Measurements from ENCODE around the gene ZNF205.
"Not testable (repeated sequence)": the region's sequence is repeated elsewhere in the genome, so short reads cannot be mapped to it uniquely, and the experiment has no call there.

ZNF205 gene

DNA sequence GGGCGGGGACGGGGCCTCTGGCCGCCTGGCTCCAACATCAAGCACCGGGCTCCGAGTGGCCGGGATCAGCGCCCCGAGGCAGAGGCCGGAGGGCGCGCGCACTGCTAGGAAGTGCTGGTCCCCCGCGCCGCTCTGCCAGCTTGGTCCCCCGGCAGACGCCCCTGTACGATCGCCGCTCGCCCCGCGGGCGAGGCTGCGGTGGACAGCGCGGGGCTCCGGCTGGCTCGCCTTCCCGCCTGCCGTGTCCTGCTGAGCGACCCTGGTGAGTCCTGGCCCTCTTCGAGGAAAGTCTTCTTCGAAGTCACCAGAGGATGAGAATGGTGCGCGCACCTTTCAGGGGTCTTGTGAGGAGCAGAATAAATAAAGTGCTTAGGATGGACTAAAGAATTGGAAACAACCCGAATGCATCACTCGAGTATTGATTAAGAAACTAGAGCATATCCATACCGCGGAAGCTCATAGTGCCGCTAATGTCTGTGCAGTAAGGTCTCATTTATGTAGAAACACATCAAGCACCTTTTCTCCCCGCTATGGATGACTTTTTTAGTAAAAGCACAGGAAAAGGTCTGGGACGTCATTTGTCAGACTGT, 22.8 kb downstream of the ZNF205 start:
- no peak for DNase-seq

DNA sequence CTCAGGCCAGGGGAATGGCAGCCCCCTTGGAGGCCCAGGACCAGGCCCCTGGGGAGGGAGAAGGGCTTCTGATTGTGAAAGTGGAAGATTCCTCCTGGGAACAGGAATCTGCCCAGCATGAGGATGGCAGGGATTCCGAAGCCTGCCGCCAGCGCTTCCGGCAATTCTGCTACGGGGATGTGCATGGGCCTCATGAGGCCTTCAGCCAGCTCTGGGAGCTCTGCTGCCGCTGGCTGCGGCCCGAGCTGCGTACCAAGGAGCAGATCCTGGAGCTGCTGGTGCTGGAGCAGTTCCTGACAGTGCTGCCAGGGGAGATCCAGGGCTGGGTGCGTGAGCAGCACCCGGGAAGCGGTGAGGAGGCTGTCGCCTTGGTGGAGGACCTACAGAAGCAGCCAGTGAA, 24.9 kb downstream of the ZNF205 start:
- no peak for DNase-seq

DNA sequence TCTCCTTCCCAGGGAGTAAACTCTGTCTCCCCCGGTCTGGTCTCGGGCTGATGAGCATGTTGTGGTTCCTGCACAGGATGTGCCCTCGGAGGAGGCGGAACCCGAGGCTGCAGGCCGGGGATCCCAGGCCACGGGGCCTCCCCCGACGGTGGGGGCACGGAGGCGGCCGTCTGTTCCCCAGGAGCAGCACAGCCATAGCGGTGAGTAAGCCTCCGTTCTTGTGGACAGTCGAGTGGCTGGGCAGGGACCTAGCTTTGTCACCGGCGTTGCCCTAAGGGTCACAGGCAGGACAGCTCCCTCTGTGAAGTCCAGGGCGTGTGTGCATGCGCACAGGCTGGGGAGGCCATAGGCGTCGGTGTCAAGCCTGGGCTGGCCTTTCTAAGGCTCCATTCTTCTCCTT, 26.0 kb downstream of the ZNF205 start:
- no peak for DNase-seq

DNA sequence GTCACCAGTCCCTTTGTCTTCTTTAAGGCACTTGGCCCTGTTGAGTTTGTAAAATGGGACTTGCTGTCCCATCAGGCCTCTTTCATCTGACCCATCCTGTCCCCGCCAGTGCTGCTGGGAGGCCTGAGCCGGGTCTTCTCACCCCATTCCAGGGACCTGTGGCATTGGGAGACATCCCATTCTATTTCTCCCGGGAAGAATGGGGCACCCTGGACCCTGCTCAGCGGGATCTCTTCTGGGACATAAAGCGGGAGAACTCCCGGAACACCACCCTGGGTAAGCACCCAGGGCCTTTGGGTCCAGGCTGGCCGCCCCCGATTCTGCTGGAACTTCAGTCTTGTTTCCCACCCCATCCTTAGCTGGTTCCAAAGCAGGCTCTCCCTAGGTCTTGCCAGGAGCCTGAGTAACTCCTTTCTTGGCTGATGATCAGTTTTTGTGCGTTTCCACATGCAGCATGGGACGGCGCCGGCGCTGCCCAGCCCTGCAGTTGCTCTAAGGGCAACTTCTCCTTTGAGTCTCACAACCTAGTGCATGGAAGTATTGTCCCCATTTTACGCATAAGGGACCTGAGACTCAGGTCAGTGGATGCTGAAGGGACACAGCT, 26.5 kb downstream of the ZNF205 start:
- DNase-seq, result no peak

DNA sequence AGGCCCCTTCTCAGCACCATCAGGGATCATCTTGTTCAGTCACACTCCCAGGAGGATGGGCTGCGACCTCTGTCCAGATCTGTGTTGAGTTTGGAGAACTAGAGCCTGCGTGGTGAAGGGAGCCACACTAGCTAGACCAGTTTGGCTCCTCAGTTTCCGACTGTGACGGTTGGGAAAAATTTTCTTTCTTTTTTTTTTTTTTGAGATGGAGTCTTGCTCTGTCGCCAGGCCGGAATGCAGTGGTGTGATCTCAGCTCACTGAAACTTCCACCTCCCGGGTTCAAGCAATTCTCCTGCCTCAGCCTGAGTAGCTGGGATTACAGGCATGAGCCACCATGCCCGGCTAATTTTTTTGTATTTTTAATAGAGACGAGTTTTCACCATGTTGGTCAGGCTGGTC, 27.2 kb downstream of the ZNF205 start:
- DNase-seq, result not testable (repeated sequence)

DNA sequence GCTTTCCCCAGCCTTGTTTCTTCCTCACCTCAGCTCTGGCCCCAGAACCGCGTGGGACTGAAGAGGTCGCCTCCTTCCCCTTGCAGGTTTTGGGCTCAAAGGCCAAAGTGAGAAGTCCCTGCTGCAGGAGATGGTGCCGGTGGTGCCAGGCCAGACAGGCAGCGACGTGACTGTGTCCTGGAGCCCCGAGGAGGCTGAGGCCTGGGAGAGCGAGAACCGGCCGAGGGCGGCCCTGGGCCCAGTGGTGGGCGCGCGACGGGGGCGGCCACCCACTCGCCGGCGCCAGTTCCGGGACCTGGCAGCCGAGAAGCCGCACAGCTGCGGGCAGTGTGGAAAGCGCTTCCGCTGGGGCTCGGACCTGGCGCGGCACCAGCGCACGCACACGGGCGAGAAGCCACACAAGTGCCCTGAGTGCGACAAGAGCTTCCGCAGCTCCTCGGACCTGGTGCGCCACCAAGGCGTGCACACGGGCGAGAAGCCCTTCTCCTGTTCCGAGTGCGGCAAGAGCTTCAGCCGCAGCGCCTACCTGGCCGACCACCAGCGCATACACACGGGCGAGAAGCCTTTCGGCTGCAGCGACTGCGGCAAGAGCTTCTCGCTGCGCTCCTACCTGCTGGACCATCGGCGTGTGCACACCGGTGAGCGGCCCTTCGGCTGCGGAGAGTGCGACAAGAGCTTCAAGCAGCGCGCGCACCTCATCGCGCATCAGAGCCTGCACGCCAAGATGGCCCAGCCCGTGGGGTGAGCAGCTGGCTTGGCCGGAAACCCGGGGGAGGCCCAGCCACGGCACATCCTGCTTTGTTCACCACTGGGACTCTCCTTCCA, 28.4 kb downstream of the ZNF205 start:
- no peak for DNase-seq

DNA sequence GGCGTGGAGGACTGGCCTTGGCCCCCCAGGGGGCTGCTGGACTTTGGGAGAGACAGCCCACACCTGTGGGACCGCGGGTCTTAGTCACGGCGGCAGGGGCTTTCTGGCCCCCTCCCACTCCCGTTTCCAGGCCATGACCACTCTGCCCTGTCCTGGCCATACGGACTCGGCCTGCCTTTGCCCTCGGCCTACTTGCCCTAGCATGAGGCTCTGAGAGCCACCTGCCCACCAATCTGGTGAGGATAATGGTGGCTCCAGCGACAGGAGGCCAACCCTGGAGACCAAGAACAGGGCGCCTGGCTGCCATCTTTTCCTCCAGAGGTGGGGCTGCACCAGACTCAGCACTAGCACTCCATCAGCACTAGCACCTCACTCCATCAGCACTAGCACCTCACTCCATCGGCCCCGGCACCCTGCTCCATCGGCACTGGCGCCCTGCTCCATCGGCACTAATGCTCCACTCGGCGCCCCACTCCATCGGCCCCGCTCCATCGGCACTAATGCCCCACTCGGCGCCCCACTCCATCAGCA, 29.5 kb downstream of the ZNF205 start:
- DNase-seq, result no peak

DNA sequence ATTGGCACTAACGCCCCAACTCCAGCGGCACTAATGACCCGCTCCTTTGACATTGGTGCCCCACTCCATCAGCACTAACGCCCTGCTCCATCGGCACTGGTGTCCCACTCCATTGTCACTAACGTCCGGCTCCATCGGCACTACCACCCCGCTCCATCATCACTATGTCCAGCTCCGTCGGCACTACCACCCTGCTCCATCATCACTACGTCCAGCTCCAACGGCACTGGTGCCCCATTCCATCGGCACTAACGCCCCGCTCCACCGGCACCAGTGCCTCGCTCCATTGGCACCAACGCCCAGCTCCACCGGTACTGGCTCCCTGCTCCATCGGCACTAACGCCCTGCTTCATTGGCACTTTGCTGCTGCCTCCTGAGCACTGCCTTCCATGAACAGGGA, 29.9 kb downstream of the ZNF205 start:
- DNase-seq, result no peak

DNA sequence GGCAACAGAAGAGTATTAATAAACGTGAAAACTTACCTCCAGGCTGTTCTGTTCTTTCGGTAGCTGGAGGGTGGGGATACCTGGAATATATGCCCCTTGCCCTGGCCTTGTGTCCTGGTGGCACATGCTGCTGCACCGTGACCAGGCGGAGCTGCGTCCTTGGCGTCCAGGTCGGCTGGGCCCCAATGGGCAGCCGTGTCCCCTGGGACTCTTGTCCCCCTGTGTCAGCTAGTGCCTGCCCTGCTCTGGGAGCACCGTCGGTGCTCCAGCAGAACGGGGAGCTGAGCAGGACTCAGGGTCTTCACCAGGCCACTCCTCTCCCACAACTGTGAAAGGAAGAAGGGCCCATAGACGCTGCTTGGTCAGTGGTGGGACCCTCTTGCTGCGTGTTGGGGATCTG, 30.4 kb downstream of the ZNF205 start:
- DNase-seq, result no peak

DNA sequence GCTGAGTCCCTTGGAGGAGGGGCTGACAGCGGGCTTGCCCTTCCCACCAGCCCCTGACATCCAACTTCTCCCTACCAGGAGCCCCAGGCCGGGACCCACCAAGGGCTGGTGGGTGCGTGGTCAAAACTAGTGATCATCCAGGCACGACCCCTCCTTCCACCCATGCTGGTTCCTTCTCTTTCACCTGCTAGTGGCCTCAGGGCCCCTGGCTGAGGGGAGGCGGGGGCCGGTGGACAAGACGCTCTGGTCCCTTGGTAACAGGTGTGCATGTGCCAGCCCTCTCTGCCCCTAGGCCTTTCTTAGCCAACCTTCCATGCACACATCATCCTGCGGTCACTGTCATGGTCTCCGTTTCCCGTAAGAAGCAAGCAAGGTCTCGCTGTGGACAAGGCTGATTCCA, 30.8 kb downstream of the ZNF205 start:
- no peak for DNase-seq

DNA sequence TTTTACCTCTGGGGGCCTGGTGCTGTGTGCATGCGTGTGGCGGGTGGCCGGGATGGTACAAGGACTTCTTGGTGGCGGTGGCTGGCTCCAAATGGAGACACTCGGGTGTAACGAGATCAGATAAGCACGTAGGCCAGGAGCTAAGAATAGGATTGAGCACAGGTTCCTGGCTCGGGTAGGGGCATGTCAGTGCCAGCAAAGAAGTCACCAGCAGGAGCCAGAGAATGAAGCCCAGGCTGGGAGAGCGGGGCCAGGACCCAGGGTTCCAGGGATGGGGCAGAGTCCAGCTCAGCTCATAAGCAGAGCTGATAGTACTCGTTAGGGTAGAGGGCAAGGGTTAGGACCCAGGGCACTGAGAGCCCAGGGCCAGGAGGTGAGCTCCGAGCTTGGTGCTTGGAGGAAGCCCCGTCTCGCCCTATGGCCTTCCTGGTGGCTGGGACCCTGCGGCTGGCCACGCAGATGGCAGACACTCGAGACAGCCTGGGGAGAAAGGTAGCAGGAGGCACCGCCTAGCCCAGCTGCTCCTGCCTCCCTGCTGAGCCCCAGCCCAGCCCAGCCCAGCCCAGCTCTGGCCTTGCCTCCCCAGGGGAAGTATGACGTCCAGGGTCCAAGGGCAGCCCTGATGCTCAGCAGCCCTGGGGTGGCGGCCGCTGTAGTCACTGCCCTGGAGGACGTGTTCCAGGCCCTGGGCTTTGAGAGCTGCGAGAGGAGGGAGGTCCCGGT, 31.4 kb downstream of the ZNF205 start:
- no peak for DNase-seq

DNA sequence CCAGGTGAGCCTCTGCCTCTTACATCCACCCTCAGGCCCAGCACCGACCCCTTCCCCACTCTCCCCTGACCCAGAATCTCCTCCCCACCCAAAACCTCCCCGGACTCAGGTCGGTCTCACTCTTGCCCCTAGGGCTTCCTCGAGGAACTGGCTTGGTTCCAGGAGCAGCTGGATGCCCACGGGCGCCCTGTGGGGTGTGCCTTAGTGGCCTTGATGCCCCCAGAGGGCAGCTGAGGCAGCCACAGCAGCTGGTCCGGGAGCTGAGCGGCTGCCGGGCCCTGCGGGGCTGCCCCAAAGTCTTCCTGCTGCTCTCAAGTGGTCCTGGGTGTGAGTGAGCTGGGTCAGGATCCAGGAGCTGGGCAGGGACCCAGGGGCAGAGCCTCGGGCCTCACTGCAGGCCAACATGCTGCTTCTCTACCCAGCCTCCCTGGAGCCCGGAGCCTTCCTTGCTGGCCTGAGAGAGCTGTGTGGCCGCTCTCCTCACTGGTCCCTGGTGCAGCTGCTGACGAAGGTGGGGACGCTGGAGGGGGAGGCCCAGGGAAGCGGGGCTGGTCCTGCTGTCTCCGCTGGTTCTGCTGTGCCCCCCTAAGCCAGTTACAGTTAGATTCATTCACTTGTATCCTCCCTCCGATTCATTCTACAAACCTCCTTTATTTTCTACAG, 32.1 kb downstream of the ZNF205 start:
- DNase-seq, result no peak

DNA sequence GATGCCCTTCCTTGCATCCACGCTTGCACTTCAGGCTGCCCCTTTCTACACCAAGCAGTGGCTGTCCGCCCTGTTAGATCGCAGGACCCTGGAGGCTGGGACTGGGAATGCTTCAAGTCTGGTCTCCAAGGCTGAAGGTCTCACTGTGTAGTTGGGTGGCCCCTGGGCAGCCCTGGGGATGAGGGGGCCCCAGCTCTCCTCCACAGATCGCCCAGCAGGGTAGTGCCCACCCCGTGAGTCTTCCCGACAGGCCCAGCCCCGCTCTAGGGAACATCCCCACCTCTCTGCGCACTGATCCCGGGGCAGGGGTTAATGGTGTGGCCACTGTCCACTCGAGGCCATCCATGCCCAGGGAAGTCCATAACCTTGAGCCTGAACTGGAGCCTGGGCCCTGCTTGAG, 32.8 kb downstream of the ZNF205 start:
- no peak for DNase-seq

DNA sequence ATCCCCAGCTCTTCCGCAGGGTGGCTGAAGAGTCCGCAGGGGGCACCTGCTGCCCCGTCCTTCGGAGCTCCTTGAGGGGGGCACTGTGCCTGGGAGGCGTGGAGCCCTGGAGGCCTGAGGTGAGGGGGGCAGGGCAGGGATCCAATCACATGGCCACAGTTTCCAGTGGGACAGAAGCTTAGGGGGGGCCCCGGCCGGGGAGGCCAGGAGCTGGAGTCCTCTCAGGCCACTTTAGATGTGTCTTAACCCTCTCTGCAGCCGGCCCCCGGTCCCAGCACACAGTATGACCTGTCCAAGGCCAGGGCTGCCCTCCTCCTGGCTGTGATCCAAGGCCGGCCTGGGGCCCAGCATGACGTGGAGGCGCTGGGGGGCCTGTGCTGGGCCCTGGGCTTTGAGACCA, 33.3 kb downstream of the ZNF205 start:
- DNase-seq, result no peak

DNA sequence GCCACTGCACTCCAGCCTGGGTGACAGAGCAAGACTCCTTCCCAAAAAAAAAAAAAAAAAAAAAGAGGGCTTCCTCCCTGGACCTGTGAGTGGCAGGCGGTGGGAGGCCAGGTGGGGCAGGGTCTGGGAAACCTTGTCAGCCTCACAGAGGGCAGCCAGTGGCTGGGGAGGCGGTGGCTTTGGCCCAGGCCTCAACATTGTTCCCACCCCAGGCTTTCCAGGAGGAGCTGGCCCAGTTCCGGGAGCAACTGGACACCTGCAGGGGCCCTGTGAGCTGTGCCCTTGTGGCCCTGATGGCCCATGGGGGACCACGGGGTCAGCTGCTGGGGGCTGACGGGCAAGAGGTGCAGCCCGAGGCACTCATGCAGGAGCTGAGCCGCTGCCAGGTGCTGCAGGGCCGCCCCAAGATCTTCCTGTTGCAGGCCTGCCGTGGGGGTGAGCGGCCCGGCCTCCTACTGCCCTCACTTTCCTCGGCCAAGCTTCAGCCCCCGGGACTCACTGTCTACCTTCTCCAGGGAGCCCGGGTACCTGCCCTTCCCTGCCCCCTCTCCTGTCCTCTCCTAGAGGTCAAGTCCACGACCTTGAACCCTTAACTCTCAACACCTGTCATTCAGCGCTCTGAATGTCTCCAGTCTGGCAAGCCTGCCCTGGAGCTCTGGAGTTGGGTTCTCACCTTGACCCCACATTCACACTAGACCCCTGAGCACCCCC, 34.8 kb downstream of the ZNF205 start:
- no peak for DNase-seq

DNA sequence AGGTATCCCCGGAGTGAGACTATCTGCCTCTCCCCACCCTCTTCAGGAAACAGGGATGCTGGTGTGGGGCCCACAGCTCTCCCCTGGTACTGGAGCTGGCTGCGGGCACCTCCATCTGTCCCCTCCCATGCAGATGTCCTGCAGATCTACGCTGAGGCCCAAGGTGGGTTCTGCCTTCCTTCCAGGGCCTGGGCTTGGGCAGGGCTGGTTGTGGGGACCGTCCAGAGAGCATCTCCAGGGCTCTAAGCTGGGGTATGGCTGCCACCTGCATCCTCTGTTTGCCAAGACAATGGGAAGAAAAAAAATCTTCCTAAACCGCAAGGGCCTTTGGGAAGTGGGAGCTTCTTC, 35.3 kb downstream of the ZNF205 start:
- no peak for DNase-seq

DNA sequence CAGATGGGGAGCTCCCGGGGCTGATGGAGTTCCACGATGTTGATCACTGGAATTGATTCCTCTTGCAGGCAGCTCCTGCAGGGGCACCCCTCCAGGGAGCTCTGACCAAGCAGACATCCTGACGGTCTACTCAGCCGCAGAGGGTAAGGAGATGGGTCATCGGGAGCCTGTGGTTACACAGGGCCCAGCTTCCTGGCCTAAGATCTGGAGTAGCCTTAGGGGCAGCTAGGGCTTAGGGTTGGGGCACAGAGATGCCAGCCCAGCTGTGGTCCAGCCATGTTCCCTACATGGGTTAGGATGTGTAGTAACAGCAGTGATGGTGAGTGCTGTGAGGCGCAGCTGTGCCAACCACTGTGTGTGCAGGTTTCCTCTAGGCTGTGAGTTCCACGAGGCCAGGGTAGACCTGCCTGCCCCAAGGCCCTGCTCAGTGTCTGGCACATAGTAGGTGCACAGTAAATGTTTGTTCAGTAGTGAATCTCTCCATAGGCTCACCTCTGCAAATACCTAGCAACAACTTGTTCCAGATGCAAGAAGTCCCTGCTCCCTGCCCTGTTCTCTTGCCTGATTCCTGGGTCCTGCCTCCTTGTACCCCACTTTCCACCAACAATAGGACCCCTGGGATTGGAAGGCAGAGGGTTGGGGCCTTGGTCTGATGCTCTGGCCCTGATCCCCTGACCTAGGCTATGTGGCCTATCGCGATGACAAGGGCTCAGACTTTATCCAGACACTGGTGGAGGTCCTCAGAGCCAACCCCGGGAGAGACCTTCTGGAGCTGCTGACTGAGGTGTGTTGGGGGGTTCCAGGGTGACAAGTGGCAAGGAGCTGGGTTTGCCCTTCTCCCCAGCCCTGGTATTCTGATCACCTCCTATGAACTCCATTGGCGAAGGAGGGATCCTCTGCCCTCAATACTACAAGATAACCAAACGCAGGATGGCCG, 36.1 kb downstream of the ZNF205 start:
- DNase-seq, result no peak

DNA sequence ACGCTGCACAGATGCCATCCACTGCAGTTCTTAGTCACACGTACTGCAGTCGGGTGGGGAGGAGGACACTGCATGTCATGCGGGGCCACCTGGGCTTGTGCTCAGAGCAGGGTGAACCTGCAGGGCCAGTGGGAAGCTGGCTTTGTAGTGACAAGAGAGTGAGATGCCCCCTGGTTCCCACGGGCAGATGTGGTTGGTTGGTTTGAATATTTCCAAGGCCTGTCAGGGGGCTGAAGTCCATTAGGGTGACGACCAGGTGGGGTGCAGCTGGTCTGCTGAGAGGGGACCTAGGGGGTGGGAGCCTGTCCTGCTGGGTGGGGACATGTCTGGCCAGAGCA, 36.8 kb downstream of the ZNF205 start:
- no peak for DNase-seq

DNA sequence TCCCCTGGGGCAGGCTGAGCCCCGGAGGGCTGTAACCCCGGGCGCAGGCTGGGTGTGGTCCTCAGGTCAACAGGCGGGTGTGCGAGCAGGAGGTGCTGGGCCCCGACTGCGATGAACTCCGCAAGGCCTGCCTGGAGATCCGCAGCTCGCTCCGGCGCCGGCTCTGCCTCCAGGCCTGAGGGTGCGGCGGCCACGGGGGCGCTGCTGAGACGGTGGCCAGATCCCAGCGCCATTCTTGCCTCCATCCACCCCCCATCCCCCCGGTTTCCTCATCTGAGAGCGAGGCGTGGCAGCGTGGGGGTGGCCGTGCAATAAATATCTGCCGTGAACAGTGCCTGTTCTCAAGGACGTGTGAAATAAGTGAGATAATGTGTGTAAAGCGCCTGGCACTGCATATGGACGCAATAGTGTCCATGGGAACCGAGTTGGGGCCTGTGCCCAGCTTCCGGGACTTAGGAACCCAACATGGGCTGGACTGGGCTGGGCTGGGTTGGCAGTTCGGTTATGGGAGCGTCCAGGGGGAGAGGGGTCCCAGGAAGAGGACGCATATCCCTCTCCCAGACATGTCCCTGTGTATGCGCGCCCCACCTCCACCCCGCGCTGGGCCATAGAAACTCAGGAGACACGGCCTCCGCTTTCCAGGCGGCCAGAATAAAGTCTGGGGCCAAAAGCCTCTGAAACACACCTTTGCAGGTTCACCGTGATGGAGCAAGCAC, 37.4 kb downstream of the ZNF205 start:
- peak in 1 of 2 experiments; percentile 23 for DNase-seq
